ENCODE data around the gene KANSL1.

GRCh38 chr17:45990886-45991285, 202.3 kb downstream of the KANSL1 start:
- no peak for TF ChIP-seq POLR2AphosphoS5 (IDR thresholded peaks at IDR 0.05)
- no peak for TF ChIP-seq POLR2A (IDR thresholded peaks at IDR 0.05)
- TF ChIP-seq CTCF (IDR thresholded peaks at IDR 0.05) = no peak
